ENCODE results near the gene KCNK5.

KCNK5 gene

DNA sequence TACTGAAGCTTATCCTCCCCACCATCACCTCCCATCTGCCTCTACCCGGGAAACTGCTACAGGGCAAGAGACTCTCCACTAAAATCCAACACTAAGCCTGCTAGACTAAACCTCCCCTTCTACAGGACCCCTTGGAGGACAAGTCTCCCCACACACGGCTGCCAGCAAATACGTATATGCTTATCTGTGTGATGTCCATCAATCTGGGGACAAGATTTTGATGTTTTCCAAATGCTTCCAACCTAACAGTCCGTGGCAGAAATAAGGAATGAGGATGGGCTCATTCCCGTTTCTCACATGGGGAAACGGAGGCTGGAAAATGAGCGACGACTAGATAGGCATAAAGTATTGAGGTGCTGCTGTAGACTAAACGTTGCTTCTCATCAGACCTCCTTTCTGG is 1.8 kb downstream of the KCNK5 start:
- TF ChIP-seq, protein P1, sequence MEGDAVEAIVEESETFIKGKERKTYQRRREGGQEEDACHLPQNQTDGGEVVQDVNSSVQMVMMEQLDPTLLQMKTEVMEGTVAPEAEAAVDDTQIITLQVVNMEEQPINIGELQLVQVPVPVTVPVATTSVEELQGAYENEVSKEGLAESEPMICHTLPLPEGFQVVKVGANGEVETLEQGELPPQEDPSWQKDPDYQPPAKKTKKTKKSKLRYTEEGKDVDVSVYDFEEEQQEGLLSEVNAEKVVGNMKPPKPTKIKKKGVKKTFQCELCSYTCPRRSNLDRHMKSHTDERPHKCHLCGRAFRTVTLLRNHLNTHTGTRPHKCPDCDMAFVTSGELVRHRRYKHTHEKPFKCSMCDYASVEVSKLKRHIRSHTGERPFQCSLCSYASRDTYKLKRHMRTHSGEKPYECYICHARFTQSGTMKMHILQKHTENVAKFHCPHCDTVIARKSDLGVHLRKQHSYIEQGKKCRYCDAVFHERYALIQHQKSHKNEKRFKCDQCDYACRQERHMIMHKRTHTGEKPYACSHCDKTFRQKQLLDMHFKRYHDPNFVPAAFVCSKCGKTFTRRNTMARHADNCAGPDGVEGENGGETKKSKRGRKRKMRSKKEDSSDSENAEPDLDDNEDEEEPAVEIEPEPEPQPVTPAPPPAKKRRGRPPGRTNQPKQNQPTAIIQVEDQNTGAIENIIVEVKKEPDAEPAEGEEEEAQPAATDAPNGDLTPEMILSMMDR (IDR thresholded peaks at IDR 0.05; ENCODE audit: low read depth, low read length): no peak
- TF ChIP-seq MYC (IDR thresholded peaks at IDR 0.05; ENCODE audit: low read depth, low read length) (no peak), POLR2A (IDR thresholded peaks at IDR 0.05; ENCODE audit: extremely low read depth, insufficient read length) (no peak)
- TF ChIP-seq, protein P2, sequence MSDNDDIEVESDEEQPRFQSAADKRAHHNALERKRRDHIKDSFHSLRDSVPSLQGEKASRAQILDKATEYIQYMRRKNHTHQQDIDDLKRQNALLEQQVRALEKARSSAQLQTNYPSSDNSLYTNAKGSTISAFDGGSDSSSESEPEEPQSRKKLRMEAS (IDR thresholded peaks at IDR 0.05; ENCODE audit: low read depth, low read length): no peak
- peak; percentile 30 for DNase-seq (ENCODE audit: low read depth)
- peak overlapping the region; percentile 86 for H3K4me3 ChIP-seq (ENCODE audit: low read depth, low read length)

DNA sequence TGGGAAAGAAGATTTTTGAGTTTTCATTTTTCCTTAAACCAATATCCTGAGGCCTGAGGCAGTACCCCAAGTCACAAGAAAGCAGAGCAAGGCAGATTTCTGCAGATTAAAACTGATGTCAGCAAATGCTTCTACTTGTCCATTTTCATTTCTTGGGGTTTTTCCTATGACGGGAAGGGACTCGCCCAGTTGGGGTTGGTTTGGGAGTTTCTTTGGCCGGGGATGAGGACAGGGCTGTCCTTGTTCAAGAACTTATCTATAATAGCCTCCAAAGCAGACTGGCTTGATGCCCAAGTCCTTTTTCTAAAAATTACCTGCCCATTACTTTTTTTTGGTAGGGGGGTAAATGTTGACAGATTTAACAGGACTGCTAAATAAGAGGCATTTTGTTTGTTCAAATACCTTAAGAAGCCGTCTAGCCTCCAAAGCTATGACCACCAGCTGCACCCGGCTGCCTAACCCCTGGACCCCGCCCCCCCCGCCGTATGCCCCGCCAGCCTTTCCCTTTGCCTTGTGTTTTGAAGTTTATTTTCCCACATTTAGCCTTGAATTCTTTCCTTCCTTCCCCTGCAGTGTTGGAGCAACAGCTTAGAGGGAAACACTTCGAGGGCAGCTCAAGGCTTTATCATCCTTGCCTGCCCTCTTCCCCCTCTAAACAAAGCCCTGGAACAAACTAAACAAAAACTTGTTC is 2.5 kb downstream of the KCNK5 start:
- TF ChIP-seq MYC (IDR thresholded peaks at IDR 0.05; ENCODE audit: low read depth, low read length) (no peak), POLR2A (IDR thresholded peaks at IDR 0.05; ENCODE audit: extremely low read depth, insufficient read length) (no peak)
- TF ChIP-seq, protein P1 (IDR thresholded peaks at IDR 0.05; ENCODE audit: low read depth, low read length): no peak
- TF ChIP-seq, protein P2 (IDR thresholded peaks at IDR 0.05; ENCODE audit: low read depth, low read length): no peak
- H3K4me3 ChIP-seq (ENCODE audit: low read depth, low read length): peak overlapping the region; percentile 86
- no peak for DNase-seq (ENCODE audit: low read depth)

DNA sequence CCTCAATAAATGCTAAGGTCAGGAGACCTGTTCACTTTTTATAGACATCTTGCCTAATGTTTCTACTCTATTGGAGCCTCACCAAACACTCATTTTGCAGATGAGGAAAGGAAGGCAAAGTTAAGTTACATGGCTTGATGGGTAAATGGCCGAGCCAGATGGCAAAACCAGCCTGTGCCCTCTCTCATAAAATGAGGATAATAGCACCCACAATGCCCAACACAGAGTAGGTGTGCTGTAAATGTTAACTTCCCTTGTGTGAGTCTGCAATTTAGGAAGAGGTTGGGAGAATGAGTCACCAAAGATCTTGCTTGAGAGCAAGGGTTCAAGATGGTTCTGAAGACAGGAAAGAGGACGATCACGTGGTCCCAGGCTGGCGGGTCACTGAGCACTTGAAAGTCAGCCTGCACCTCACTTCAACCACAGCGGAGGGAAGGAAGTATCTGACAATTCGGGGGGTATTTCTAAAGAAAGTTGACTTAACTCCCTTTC is 3.3 kb downstream of the KCNK5 start:
- TF ChIP-seq MYC (IDR thresholded peaks at IDR 0.05; ENCODE audit: low read depth, low read length) (peak; percentile 19; the same call in 1 of the 2 replicates), POLR2A (IDR thresholded peaks at IDR 0.05; ENCODE audit: extremely low read depth, insufficient read length) (no peak)
- TF ChIP-seq, protein P1 (IDR thresholded peaks at IDR 0.05; ENCODE audit: low read depth, low read length): no peak
- TF ChIP-seq, protein P2 (IDR thresholded peaks at IDR 0.05; ENCODE audit: low read depth, low read length): peak; percentile 99
- H3K4me3 ChIP-seq (ENCODE audit: low read depth, low read length): peak overlapping the region; percentile 86
- DNase-seq (ENCODE audit: low read depth): peak; percentile 96

DNA sequence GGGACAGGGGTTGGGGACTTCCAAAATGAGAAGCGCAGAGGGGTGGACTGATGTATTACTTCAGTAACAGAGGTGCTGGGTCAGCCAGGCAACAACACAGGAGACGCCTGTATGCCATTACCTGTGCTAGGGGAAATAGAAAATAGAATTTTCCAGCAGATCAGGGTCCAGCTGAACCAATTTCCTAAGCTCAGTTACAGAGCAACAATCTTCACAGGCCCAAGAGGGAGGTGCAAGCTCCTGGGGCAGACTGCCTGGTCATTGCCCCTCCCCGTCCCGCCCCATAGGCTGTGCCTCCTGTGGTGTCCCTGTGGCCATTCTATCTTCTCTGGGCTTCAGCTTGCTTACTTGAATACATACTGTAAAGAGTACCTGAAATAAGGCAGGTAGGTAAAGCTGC is 3.7 kb downstream of the KCNK5 start:
- no peak for TF ChIP-seq POLR2A (IDR thresholded peaks at IDR 0.05; ENCODE audit: extremely low read depth, insufficient read length)
- peak; percentile 69 for DNase-seq (ENCODE audit: low read depth)
- peak overlapping the region; percentile 86 for H3K4me3 ChIP-seq (ENCODE audit: low read depth, low read length)

DNA sequence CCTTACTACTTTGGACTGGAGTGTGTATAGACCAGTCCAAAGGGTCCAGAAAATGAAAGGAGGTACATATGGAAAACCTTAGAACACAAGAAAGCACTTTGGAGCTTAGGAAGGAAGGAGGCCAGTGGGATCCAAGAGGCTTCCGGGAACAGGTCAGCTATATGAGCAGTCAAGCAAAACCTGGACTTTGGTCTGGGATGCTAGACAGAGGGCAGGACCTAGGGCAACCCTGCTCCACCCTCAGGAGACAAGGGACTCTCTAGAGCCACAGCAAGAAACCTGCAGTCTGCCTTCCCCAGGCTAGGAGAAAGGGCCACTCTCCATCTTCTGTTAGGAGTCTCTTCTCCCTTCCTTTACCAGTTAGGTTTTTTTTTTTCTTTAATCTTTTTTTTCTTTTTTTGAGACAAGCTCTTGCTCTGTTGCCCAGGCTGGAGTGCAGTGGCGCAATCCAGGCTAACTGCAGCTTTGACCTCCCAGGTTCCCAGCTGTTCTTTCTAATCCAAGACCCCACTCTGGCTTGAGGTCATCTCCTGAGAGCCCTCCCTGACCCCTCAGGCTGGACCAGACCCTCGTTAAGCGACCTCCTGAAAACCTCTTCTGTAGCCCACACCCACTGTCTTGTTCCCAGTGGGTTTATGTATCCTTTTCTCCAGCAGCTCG is 4.6 kb downstream of the KCNK5 start:
- TF ChIP-seq MYC (IDR thresholded peaks at IDR 0.05; ENCODE audit: low read depth, low read length) (no peak), POLR2A (IDR thresholded peaks at IDR 0.05; ENCODE audit: extremely low read depth, insufficient read length) (no peak)
- TF ChIP-seq, protein P2 (IDR thresholded peaks at IDR 0.05; ENCODE audit: low read depth, low read length): no peak
- TF ChIP-seq, protein P1 (IDR thresholded peaks at IDR 0.05; ENCODE audit: low read depth, low read length): no peak
- peak; percentile 24 for DNase-seq (ENCODE audit: low read depth)
- peak overlapping the region; percentile 21 for H3K4me3 ChIP-seq (ENCODE audit: low read depth, low read length)

DNA sequence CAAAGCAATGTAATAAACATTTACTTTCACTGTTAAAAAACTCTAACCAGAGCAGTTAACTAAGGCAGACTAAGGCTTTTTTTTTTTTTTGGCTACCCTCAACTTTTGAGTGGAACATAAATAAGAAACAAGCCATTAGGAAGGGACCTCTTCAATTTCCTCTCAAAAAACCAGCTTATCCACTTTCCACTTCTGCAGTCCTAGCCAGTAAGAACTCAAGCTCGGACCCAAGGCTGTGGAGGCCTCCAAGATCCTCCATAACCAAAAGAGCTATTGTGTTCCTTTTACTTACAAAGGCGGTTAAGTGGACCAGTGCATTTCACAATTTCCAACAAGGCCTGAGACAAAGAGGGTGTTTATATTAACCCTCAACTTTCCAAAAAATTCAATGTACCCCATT is 5.3 kb downstream of the KCNK5 start:
- TF ChIP-seq, protein P1 (IDR thresholded peaks at IDR 0.05; ENCODE audit: low read depth, low read length): no peak
- TF ChIP-seq POLR2A (IDR thresholded peaks at IDR 0.05; ENCODE audit: extremely low read depth, insufficient read length) (no peak), MYC (IDR thresholded peaks at IDR 0.05; ENCODE audit: low read depth, low read length) (no peak)
- TF ChIP-seq, protein P2 (IDR thresholded peaks at IDR 0.05; ENCODE audit: low read depth, low read length): no peak
- peak; percentile 49 for DNase-seq (ENCODE audit: low read depth)
- peak overlapping the region; percentile 21 for H3K4me3 ChIP-seq (ENCODE audit: low read depth, low read length)

All from NB4 (cell line).